Fibroblast of lung (primary cell): Measurements from ENCODE around the gene BTBD8. TPM values are rescaled to one million over a fixed set of nuclear protein-coding genes. Genes with fewer than 3 reads are reported as not detected.

Experiments
- DNase-seq, 2 donors: peaks; one replicate each; pipeline versions ENCODE4 v3.0.0 to v3.0.0-alpha.2; 2010; ENCODE audit warnings: low read depth in 2 of 2
- H2AFZ ChIP-seq: 2 replicates; pipeline ENCODE4 v1.5.1; 2012; ENCODE audit warnings: low read length, control low read depth, inconsistent platforms
- H3K27ac ChIP-seq: 2 replicates; pipeline ENCODE4 v1.5.1; 2011; ENCODE audit warnings: low read length, control low read depth; ENCODE audit not compliant: insufficient read depth
- H3K27me3 ChIP-seq: 2 replicates; pipeline ENCODE4 v1.5.1; 2011; ENCODE audit warnings: mild to moderate bottlenecking, low read length; ENCODE audit not compliant: control insufficient read depth, insufficient read depth
- H3K36me3 ChIP-seq: 2 replicates; pipeline ENCODE4 v1.5.1; 2011; ENCODE audit warnings: low read length; ENCODE audit not compliant: control insufficient read depth, insufficient read depth
- H3K4me1 ChIP-seq: 2 replicates; pipeline ENCODE4 v1.5.1; 2011; ENCODE audit warnings: low read length; ENCODE audit not compliant: control insufficient read depth, insufficient read depth; ENCODE audit errors: extremely low read depth
- H3K4me2 ChIP-seq: 2 replicates; pipeline ENCODE4 v1.5.1; 2011; ENCODE audit warnings: low read length, control low read depth; ENCODE audit not compliant: insufficient read depth; ENCODE audit errors: extremely low read depth
- H3K4me3 ChIP-seq, 4 experiments: fragments of 200-600 bp in 1 of 4; sonication (generic) in 1 of 4; replicated peaks in 1 of 4; 2 replicates each; pipeline ENCODE4 v1.5.1; 2011 to 2016; ENCODE audit warnings: low read length in 4 of 4, low read depth in 3 of 4, mild to moderate bottlenecking in 3 of 4, control low read depth in 2 of 4, inconsistent platforms in 1 of 4, mixed read lengths in 1 of 4; ENCODE audit not compliant: insufficient read depth in 1 of 4; ENCODE audit errors: control extremely low read depth in 1 of 4
- H3K79me2 ChIP-seq: 2 replicates; pipeline ENCODE4 v1.5.1; 2012; ENCODE audit warnings: mild to moderate bottlenecking, low read length, inconsistent platforms; ENCODE audit not compliant: control insufficient read depth, insufficient read depth
- H3K9ac ChIP-seq: 2 replicates; pipeline ENCODE4 v1.5.1; 2011; ENCODE audit warnings: mild to moderate bottlenecking, low read length, control low read depth; ENCODE audit not compliant: insufficient read depth
- H3K9me3 ChIP-seq: 2 replicates; pipeline ENCODE4 v1.5.1; 2012; ENCODE audit warnings: low read depth, low read length; ENCODE audit not compliant: control insufficient read depth, insufficient read depth
- H4K20me1 ChIP-seq: 2 replicates; pipeline ENCODE4 v1.5.1; 2011; ENCODE audit warnings: low read length; ENCODE audit not compliant: control insufficient read depth, insufficient read depth; ENCODE audit errors: extremely low read depth
- CTCF ChIP-seq, 2 donors: IDR thresholded peaks in 1 of 2; conservative IDR thresholded peaks in 1 of 2; 1 replicate in 1 of 2; 2 replicates in 1 of 2; pipeline ENCODE4 v1.5.1; 2011 to 2012; ENCODE audit warnings: low read length in 2 of 2, control low read depth in 1 of 2, inconsistent platforms in 1 of 2, low read depth in 1 of 2, mild to moderate bottlenecking in 1 of 2
- EZH2 ChIP-seq: IDR thresholded peaks from 2 replicates; pipeline ENCODE4 v1.5.1; 2012; ENCODE audit warnings: low read length, control low read depth, mild to moderate bottlenecking; ENCODE audit errors: missing control alignments
- polyA plus RNA-seq, 2 donors: library from polyadenylated mRNA; depleted of rRNA in 1 of 2; stranded (reverse) in 1 of 2; unstranded in 1 of 2; fragments of >200 nt; gene quantifications; 2 replicates each; pipeline ENCODE4 v1.2.1, GENCODE V29; 2011 to 2012; ENCODE audit warnings: missing spikeins in 1 of 2
- total RNA-seq: library from RNA; depleted of rRNA; stranded (reverse); fragments of >200 nt; gene quantifications from 2 replicates; pipeline ENCODE4 v1.2.1, GENCODE V29; 2014

Gene BTBD8
- total and polyA plus RNA-seq, 2 donors (not counting 1 experiment from before 2014, with no cell fraction given), result 2.2 to 10.6 TPM

GRCh38 chr1:92188436-92189255 is 108.5 kb downstream of the BTBD8 start:
- H3K27me3 ChIP-seq, result no peaks in the 10 kb centered on the region
- H3K9ac ChIP-seq, result no peak overlapping the region
- H3K36me3 ChIP-seq, result no peaks in the 10 kb centered on the region
- no peak overlapping the region for H3K27ac ChIP-seq
- H3K9me3 ChIP-seq, result no peaks in the 10 kb centered on the region
- no peaks in the 10 kb centered on the region for H3K4me1 ChIP-seq
- H2AFZ ChIP-seq, result no peak overlapping the region
- H3K4me2 ChIP-seq, result no peak overlapping the region
- no peak overlapping the region for H3K4me3 ChIP-seq
- H4K20me1 ChIP-seq, result no peaks in the 10 kb centered on the region
- DNase-seq, result no peak
- TF ChIP-seq EZH2 (no peak), CTCF (conservative IDR thresholded peaks at IDR 0.05 in 1 of 2, IDR thresholded peaks at IDR 0.05 in 1 of 2; ENCODE audit: low read depth in 1 of 2, low read length in 2 of 2) (no peak)
- H3K79me2 ChIP-seq, result no peaks in the 10 kb centered on the region

GRCh38 chr1:92191726-92192125 is 111.6 kb downstream of the BTBD8 start:
- Histone ChIP-seq H3K27ac (no peak overlapping the region), H2AFZ (no peak overlapping the region), H3K4me1 (no peaks in the 10 kb centered on the region), H3K79me2 (no peaks in the 10 kb centered on the region), H3K4me3 (no peak overlapping the region), H4K20me1 (no peaks in the 10 kb centered on the region), H3K4me2 (no peak overlapping the region), H3K36me3 (no peaks in the 10 kb centered on the region), H3K9ac (no peak overlapping the region), H3K27me3 (no peaks in the 10 kb centered on the region), H3K9me3 (no peaks in the 10 kb centered on the region)
- no peak for TF ChIP-seq CTCF (conservative IDR thresholded peaks at IDR 0.05 in 1 of 2, IDR thresholded peaks at IDR 0.05 in 1 of 2; ENCODE audit: low read depth in 1 of 2, low read length in 2 of 2)
- no peak for TF ChIP-seq EZH2
- no peak for DNase-seq

- Histone ChIP-seq H3K27ac (no peak overlapping the region), H3K36me3 (no peaks in the 10 kb centered on the region), H3K9me3 (no peaks in the 10 kb centered on the region), H3K4me1 (no peaks in the 10 kb centered on the region), H3K79me2 (no peaks in the 10 kb centered on the region), H4K20me1 (no peaks in the 10 kb centered on the region), H3K27me3 (no peaks in the 10 kb centered on the region), H3K4me2 (no peak overlapping the region), H3K9ac (no peak overlapping the region), H3K4me3 (no peak overlapping the region), H2AFZ (no peak overlapping the region)
- no peak for TF ChIP-seq EZH2
- TF ChIP-seq CTCF (conservative IDR thresholded peaks at IDR 0.05 in 1 of 2, IDR thresholded peaks at IDR 0.05 in 1 of 2; ENCODE audit: low read depth in 1 of 2, low read length in 2 of 2), result no peak
- DNase-seq, result no peak
Observed at GRCh38 chr1:92192246-92192645, 112.1 kb downstream of the BTBD8 start.
